Subcutaneous adipose tissue (tissue), 4 donors: ENCODE measurements around the gene VIPAS39. TPM values are rescaled to one million over a fixed set of nuclear protein-coding genes. Genes with fewer than 3 reads are reported as not detected.

Experiments
- total RNA-seq, 4 donors: library from RNA; depleted of rRNA; stranded (reverse); fragments of >200 nt; gene quantifications; one replicate each; pipeline ENCODE4 v1.1.0, GENCODE V29; 2016
- TF ChIP-seq, protein P1 (sequence below): fragments of 450-650 bp; IDR thresholded peaks from one replicate; pipeline ENCODE4 v1.5.1; 2016; ENCODE audit warnings: low read depth, mild to moderate bottlenecking, control low read depth, antibody characterized with exemption, moderate library complexity

VIPAS39 gene
- total RNA-seq, 4 donors from 2014 or later = 18.1 to 27.1 (median 24.3) TPM

DNA sequence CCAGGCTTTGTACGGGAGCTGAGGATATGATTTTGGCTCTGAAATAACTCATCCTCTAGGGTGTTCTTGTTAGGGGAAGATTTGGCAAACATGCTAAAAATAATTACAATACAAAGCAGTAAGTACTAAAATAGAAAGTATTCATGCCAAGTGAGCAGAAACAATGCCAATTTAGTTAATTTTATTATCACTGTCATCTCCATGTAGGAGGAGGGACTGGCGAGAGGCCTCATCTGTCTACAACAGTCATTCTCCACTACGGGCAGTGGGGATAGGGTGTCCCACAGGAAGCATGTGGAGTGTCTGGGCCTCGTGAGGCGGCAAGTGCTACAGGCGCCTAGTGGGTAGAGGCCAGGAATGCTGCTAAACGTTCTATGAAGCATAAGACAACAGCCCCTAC, 37.9 kb upstream of the VIPAS39 start:
- TF ChIP-seq, protein P1, sequence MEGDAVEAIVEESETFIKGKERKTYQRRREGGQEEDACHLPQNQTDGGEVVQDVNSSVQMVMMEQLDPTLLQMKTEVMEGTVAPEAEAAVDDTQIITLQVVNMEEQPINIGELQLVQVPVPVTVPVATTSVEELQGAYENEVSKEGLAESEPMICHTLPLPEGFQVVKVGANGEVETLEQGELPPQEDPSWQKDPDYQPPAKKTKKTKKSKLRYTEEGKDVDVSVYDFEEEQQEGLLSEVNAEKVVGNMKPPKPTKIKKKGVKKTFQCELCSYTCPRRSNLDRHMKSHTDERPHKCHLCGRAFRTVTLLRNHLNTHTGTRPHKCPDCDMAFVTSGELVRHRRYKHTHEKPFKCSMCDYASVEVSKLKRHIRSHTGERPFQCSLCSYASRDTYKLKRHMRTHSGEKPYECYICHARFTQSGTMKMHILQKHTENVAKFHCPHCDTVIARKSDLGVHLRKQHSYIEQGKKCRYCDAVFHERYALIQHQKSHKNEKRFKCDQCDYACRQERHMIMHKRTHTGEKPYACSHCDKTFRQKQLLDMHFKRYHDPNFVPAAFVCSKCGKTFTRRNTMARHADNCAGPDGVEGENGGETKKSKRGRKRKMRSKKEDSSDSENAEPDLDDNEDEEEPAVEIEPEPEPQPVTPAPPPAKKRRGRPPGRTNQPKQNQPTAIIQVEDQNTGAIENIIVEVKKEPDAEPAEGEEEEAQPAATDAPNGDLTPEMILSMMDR = no peak

DNA sequence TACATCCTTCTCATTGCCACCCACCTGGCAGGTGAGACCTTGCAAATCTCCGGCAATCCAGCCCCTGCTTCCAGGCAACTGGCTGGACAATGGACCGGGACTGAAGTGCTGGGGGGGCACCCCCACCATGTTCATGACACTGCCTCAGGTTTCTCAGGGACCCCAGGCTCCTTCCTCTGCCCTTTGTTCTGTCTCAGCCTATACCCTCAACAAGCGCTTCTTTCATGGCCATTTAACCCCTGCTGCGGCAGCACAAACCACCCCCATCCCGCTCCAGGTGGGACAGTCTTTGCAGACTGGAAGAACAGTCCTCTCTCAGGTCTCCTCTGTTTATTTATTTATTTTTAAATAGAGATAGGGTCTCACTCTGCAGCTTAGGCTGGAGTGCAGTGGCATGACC, 33.7 kb upstream of the VIPAS39 start:
- TF ChIP-seq, protein P1 = no peak

DNA sequence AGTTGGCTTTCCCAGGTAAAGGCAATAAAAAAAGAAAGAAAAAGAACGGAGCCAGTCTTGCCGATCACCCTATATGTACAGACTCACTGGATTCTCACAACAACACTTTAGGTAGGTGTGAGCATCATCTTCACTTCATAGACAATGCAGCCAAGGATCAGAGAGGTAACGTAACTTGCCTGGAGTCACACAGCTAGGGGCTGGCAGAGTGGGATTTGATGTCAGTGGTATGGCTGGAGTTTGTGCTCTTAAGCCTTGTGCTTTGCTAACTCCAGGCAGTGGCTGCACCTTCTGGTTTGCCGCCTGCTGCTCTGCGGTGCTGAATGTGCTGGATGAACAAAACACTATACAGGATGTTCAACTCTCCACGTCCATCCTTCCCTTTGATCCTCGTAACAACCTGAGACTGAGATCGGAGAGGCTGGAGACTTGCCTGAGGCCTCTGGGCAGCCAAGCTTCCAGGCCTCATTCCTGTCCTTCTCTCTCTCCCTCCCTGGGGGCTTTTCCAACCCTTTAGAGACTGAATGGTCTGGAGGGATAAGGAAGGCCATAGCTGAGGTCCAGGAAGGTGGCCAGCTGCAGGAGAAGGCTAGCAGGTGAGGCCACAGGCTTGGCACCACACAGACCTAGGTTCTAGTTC, 33.1 kb upstream of the VIPAS39 start:
- TF ChIP-seq, protein P1 = no peak

- TF ChIP-seq, protein P1 = no peak
These were observed 31.6 kb upstream of the VIPAS39 start for GRCh38 chr14:77489041-77489440.

GRCh38 chr14:77488558-77488957, 31.2 kb upstream of the VIPAS39 start:
- TF ChIP-seq, protein P1 = no peak

DNA sequence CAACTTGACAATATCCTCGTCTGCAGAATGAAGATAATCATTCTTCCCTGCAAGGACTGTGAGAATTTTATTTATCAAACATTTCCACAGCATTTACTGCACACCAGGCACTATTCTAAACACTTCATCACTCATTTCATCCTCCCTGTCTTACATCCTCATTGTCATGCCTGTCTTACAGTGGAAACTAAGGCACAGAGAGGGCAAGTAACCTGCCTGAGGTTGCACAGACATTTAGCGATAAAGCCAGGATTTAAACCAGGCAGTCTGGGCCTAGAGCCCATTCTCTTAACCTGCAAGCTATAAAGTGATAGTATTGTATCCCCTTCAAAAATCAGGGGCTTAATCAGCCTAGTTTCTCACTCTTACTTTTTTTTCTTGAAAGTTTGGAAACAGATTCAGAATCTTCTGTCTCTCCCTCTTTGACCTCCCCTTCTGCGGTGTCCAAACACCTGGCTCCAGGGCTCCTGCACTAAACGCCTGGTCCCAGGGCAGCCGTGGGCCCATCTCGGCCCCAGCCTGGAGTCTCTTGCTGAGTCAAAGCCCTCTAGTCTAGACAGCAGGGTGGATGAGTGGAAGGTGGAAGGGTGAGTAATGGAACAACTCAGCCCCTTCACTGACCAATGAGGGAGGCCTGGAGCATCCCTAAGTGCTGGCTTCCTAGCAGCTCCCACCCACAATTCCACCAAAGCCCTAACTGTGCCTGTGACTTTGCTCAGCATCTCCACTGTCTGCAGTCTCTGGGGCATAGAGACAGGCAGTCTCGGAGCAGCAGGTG, 28.7 kb upstream of the VIPAS39 start:
- TF ChIP-seq, protein P1 = no peak

DNA sequence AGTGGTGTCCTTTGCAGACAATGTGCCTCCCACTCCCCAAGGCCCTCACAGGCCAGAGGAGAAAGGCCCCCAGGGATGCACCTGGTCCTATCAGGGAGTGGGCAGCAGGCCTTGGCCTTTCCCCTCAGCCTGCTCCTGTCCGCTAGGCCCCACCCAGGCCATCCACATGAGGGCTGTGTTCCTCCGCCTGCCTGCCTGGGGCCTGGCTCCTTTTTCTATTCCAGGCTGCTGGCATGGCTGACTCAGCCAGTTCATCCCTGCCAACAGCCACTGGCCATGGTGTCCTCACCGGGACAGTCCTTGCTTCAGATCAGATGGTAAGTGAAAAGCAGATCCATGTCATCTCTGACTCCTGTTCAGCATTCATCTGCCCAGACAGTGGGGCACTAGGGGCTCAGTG, 27.9 kb upstream of the VIPAS39 start:
- TF ChIP-seq, protein P1 = no peak
